Measurements from ENCODE around the gene ID3.

The ID3 gene

GRCh38 chr1:23598424-23598823 lies 39.1 kb upstream of the ID3 start:
- H3K4me3 ChIP-seq (replicated peaks; ENCODE audit: low read depth, low read length) = no peak overlapping the region
- DNase-seq (ENCODE audit: low read depth) = no peak
- TF ChIP-seq CTCF (IDR thresholded peaks at IDR 0.05; ENCODE audit: low read length, missing control alignments) = no peak

DNA sequence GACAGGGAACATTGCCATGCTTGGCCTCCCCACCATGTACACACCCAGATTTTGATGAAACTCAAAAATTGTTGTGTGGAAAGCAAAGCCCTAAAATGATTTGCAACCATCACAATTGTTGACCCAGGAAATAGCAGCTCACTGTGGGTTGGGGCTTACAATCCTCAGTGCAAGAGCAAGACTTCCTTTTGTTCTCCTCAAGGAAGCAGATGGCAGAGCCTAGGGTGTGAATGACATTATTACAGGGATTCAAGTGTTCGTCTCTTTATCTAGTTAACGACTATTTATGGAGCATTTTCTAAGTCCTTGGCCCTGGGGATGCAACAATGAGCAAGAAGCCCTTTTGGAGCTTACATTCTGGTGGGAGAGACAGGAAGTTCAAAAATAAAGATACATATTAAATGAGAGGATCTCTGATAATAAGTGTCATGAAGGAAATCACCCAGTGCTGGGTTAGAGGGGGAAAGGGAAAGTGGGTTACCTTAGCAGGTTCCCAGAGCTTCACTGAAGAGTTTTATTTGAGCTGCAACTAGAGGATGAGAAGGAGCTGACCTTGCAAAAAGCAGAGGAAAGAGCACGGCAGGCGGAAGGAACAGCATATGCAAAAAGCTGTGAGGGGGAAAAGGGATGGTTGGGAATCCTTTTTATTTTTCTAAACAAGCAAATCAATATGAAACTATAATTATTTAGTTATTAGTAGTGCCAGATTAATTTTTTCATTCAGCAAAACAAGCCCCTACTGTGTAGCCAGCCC lies 38.5 kb upstream of the ID3 start:
- H3K4me3 ChIP-seq (replicated peaks; ENCODE audit: low read depth, low read length) = no peak overlapping the region
- TF ChIP-seq CTCF (IDR thresholded peaks at IDR 0.05; ENCODE audit: low read length, missing control alignments) = no peak
- no peak for DNase-seq (ENCODE audit: low read depth)

- H3K4me3 ChIP-seq (replicated peaks; ENCODE audit: low read depth, low read length) = no peak overlapping the region
- TF ChIP-seq CTCF (IDR thresholded peaks at IDR 0.05; ENCODE audit: low read length, missing control alignments) = no peak
- no peak for DNase-seq (ENCODE audit: low read depth)
Observed at GRCh38 chr1:23596382-23597358, 37.4 kb upstream of the ID3 start.

DNA sequence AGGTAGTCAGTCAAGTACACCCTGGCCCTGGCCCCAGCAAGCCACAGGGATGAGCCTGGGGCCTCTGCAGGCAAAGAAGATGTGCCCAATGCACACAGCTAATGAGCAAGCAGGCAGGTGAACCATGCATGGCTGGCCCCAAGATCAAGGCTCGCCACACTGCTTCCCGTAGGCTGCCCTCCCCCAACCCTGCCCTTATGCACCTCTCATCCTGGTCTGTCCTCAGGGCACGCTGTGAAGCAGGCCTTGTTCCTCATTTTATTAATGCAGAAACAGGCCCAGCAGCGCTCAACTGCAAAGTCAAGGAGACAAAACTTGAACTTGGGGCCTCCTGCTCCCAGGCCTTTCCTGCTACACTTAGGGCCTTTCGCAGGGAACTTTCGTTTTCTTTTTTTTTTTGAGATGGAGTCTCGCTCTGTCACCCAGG lies 35.6 kb upstream of the ID3 start:
- no peak for TF ChIP-seq CTCF (IDR thresholded peaks at IDR 0.05; ENCODE audit: low read length, missing control alignments)
- DNase-seq (ENCODE audit: low read depth) = no peak
- no peak overlapping the region for H3K4me3 ChIP-seq (replicated peaks; ENCODE audit: low read depth, low read length)

DNA sequence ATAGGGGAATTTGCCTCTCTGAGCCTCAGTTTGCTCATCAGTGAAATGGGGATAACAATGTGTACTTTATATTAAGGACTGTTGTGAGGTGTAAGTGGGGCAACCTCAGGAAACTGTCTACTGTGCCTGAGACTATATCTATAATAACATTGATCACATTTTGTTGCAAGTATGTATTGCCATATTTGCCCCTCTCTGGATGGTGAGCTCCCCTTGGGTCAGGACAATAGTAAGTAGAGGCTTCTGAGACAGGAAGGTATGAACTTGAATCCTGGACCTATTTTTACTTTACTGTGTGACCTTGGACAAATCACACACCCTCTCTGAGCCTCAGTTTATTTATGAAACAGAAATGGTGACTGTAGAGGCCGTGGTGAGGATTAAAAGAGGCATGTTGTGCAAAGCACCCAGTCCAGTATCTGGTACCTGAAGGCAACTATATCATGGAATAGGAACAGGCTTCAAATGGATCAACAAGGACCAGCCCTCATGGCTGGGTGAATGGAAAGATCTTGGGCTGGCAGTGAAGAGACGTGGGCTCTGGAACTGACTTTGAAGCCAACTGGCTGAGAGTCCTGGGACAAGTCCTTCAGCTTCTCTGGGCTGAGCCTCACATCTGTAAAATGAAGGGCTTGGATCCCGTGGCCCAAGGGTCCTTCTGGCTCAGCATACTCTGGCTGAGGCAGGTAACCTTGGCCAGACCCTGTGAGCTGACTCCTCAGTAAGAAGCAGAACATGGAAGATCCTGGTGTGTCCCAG lies 35.0 kb upstream of the ID3 start:
- no peak for DNase-seq (ENCODE audit: low read depth)
- no peak overlapping the region for H3K4me3 ChIP-seq (replicated peaks; ENCODE audit: low read depth, low read length)
- TF ChIP-seq CTCF (IDR thresholded peaks at IDR 0.05; ENCODE audit: low read length, missing control alignments) = no peak

DNA sequence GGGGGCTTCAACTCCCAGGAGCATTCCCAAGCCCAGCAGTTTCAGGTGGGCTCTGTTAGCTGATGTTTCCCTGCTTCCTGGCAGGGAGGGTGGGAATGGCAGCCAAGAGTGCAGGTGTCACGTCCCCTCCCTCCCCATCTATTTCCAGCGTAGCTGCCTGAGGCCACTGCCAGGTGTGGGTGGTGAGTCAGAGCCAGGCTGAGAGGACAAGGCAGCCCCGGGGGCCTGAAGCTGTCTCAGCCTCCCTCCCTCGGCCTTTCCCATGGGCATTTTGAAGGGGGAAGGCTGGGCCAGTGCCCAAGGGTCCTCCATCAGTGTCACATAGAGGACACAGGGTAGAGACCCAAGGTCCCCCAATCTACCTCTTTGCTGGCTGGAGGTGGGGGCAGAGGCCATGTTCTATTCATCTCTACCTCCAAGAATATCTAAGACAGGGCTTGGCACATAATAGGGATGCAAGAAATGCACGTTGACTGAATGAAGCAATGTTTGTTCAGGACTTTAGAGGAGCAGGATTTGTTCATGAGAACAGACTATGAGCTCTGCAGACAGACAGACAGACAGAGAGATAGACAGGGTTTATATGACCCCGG lies 34.4 kb upstream of the ID3 start:
- DNase-seq (ENCODE audit: low read depth) = no peak
- no peak for TF ChIP-seq CTCF (IDR thresholded peaks at IDR 0.05; ENCODE audit: low read length, missing control alignments)
- no peak overlapping the region for H3K4me3 ChIP-seq (replicated peaks; ENCODE audit: low read depth, low read length)

Measured in fibroblast of pulmonary artery (primary cell).